A549 (cell line): ENCODE measurements around the gene CCDC136.

Experiments used
- EP300 ChIP-seq, 2 experiments: fragments of >200 bp; sonication (Bioruptor Twin); formaldehyde crosslinking; IDR thresholded peaks; 2 replicates in 1 of 2; 3 replicates in 1 of 2; pipeline ENCODE4 v1.6.1; 2016 to 2017
- HDAC2 ChIP-seq: fragments of 200-600 bp; sonication (generic); IDR thresholded peaks from 2 replicates; pipeline ENCODE4 v1.6.1; 2016
- MAFK ChIP-seq: fragments of 450-650 bp; IDR thresholded peaks from 2 replicates; pipeline ENCODE4 v1.6.1; 2014; ENCODE audit not compliant: partially characterized antibody
- POLR2A ChIP-seq: IDR thresholded peaks from 2 replicates; pipeline ENCODE4 v1.6.1; 2012; ENCODE audit warnings: mild to moderate bottlenecking, low read length
- RARB ChIP-seq: fragments of 250-450 bp; sonication (Bioruptor Pico); IDR thresholded peaks from 2 replicates; pipeline ENCODE4 v1.8.0; 2021; ENCODE audit warnings: mild to moderate bottlenecking, moderate library complexity
- SMC3 ChIP-seq: fragments of >200 bp; sonication (Bioruptor Twin); formaldehyde crosslinking; IDR thresholded peaks from 3 replicates; pipeline ENCODE4 v1.6.1; 2018; ENCODE audit warnings: inconsistent platforms
- TF ChIP-seq, protein P1 (sequence below): fragments of >200 bp; sonication (Bioruptor Twin); formaldehyde crosslinking; IDR thresholded peaks from 3 replicates; pipeline ENCODE4 v1.5.1; 2016

- TF ChIP-seq SMC3 (no peak), POLR2A (no peak), HDAC2 (no peak), RARB (CRISPR knock-in tag) (no peak), MAFK (no peak), EP300 (IDR thresholded peaks at IDR 0.05) (no peak)
- TF ChIP-seq, protein P1, sequence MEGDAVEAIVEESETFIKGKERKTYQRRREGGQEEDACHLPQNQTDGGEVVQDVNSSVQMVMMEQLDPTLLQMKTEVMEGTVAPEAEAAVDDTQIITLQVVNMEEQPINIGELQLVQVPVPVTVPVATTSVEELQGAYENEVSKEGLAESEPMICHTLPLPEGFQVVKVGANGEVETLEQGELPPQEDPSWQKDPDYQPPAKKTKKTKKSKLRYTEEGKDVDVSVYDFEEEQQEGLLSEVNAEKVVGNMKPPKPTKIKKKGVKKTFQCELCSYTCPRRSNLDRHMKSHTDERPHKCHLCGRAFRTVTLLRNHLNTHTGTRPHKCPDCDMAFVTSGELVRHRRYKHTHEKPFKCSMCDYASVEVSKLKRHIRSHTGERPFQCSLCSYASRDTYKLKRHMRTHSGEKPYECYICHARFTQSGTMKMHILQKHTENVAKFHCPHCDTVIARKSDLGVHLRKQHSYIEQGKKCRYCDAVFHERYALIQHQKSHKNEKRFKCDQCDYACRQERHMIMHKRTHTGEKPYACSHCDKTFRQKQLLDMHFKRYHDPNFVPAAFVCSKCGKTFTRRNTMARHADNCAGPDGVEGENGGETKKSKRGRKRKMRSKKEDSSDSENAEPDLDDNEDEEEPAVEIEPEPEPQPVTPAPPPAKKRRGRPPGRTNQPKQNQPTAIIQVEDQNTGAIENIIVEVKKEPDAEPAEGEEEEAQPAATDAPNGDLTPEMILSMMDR = no peak
Measured at GRCh38 chr7:128777156-128778123, 14.3 kb upstream of the CCDC136 start.
